Stomach (tissue), 9 donors: ENCODE data around the gene NRG3. TPM values are rescaled to one million over a fixed set of nuclear protein-coding genes. Genes with fewer than 3 reads are reported as not detected.

Source experiments
- DNase-seq, 2 donors: peaks; one replicate each; pipeline versions ENCODE4 v3.0.0 to v3.0.0-alpha.2; 2013 to 2019
- H3K27ac ChIP-seq, 5 donors: fragments of 200-600 bp in 4 of 5; sonication (generic) in 4 of 5; one replicate each; pipeline ENCODE4 v1.5.1; 2013 to 2019; ENCODE audit warnings: mild to moderate bottlenecking in 1 of 5, moderate library complexity in 1 of 5
- H3K27me3 ChIP-seq, 3 donors: fragments of 200-600 bp; sonication (generic); one replicate each; pipeline ENCODE4 v1.5.1; 2017 to 2019; ENCODE audit warnings: mixed run types in 1 of 3
- H3K36me3 ChIP-seq, 4 donors: fragments of 200-600 bp; sonication (generic); 1 replicate in 3 of 4; 2 replicates in 1 of 4; pipeline ENCODE4 v1.5.1; 2016 to 2019
- H3K4me1 ChIP-seq, 4 donors: fragments of 200-600 bp; sonication (generic); one replicate each; pipeline ENCODE4 v1.5.1; 2016 to 2019
- H3K4me3 ChIP-seq, 4 donors: fragments of 200-600 bp; sonication (generic) in 3 of 4; one replicate each; pipeline ENCODE4 v1.5.1; 2016 to 2019; ENCODE audit warnings: mild to moderate bottlenecking in 1 of 4
- H3K9me3 ChIP-seq, 4 donors: fragments of 200-600 bp; sonication (generic); one replicate each; pipeline ENCODE4 v1.5.1; 2016 to 2019
- EP300 ChIP-seq: sonication (generic); formaldehyde crosslinking; IDR thresholded peaks from one replicate; pipeline ENCODE4 v1.6.1; 2017; ENCODE audit warnings: antibody characterized with exemption
- POLR2A ChIP-seq, 4 donors: fragments of 450-650 bp; IDR thresholded peaks; one replicate each; pipeline ENCODE4 v1.6.1; 2016; ENCODE audit warnings: antibody characterized with exemption in 4 of 4, control low read depth in 2 of 4, mild to moderate bottlenecking in 1 of 4, moderate library complexity in 1 of 4
- POLR2AphosphoS5 ChIP-seq, 3 donors: sonication (generic); formaldehyde crosslinking; IDR thresholded peaks; one replicate each; pipeline ENCODE4 v1.6.1; 2016; ENCODE audit warnings: antibody characterized with exemption in 3 of 3
- WGBS, 5 donors: extraction: QIAGEN DNeasy Blood & Tissue Kit in 3 of 5; methylation state at CpG; one replicate each; pipeline versions ENCODE4 v1.1.5 to v1.1.7; 2013 to 2018; 5-methylcytosine and 5-hydroxymethylcytosine counted together
- intact Hi-C: fragments of 100-400 bp; cut with DNase I; formaldehyde crosslinking; loops from one replicate; pipeline ENCODE4 v1.15.1; 2023; ENCODE audit warnings: low total_unique reads
- polyA plus RNA-seq, 3 donors: library from polyadenylated mRNA; stranded (reverse); fragments of 200-250 nt; gene quantifications; one replicate each; pipeline ENCODE4 v1.2.3, GENCODE V29; 2013
- total RNA-seq, 5 donors: library from RNA; depleted of rRNA; stranded (reverse); fragments of >200 nt; gene quantifications; one replicate each; pipeline versions ENCODE4 v1.1.0 to v1.2.3, GENCODE V29; 2014 to 2016
- TF ChIP-seq, protein P1 (sequence below), 7 experiments: fragments of 450-650 bp in 4 of 7; fragments of 200-600 bp in 3 of 7; sonication (generic) in 3 of 7; IDR thresholded peaks; one replicate each; pipeline ENCODE4 v1.5.1; 2016 to 2019; ENCODE audit warnings: antibody characterized with exemption in 7 of 7, control low read depth in 2 of 7, mild to moderate bottlenecking in 1 of 7
- donor health status: healthy with polysubstance abuse.
- donor health status: Bipolar disorder and iron deficiency.
- donor health status: healthy.

The NRG3 gene
- total and polyA plus RNA-seq, 8 donors: 0.08 to 2.5 (median 0.52) TPM; not detected in 4

DNA sequence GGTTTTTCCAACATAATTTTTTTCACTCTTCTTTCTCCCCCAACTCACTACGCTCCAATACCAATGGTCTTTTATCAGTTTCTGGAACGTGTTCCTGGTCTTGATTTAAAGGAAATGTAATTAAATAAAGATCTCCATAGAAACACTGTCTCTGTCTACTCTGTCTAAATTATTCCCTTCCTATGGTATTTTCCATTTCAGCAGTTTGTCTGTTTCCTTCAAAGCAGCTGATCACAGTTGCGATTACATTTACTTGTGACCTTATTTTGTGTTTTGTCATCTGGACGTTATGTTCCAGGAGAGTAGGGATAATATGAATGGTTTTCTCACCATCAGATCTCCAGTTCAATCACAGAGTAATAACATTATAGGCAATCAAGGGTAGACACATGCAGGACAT, 359.2 kb downstream of the NRG3 start:
- no peak for DNase-seq
- Histone ChIP-seq H3K36me3 (no peaks in the 10 kb centered on the region), H3K4me3 (no peak overlapping the region), H3K27ac (no peak overlapping the region), H3K27me3 (no peaks in the 10 kb centered on the region), H3K9me3 (no peaks in the 10 kb centered on the region), H3K4me1 (peaks cover 0 to 5% (median 0%) of the 10 kb centered on the region in 4 donors)
- TF ChIP-seq POLR2A (IDR thresholded peaks at IDR 0.05): no peak
- no peak for TF ChIP-seq EP300
- TF ChIP-seq, protein P1, sequence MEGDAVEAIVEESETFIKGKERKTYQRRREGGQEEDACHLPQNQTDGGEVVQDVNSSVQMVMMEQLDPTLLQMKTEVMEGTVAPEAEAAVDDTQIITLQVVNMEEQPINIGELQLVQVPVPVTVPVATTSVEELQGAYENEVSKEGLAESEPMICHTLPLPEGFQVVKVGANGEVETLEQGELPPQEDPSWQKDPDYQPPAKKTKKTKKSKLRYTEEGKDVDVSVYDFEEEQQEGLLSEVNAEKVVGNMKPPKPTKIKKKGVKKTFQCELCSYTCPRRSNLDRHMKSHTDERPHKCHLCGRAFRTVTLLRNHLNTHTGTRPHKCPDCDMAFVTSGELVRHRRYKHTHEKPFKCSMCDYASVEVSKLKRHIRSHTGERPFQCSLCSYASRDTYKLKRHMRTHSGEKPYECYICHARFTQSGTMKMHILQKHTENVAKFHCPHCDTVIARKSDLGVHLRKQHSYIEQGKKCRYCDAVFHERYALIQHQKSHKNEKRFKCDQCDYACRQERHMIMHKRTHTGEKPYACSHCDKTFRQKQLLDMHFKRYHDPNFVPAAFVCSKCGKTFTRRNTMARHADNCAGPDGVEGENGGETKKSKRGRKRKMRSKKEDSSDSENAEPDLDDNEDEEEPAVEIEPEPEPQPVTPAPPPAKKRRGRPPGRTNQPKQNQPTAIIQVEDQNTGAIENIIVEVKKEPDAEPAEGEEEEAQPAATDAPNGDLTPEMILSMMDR (IDR thresholded peaks at IDR 0.05): no peak
- TF ChIP-seq POLR2AphosphoS5 (IDR thresholded peaks at IDR 0.05): no peak
- intact Hi-C loops: no loop called here
- 71 to 78% (median 76%) methylated on average over 4 of the region's 4 CpGs for WGBS, 5 donors

DNA sequence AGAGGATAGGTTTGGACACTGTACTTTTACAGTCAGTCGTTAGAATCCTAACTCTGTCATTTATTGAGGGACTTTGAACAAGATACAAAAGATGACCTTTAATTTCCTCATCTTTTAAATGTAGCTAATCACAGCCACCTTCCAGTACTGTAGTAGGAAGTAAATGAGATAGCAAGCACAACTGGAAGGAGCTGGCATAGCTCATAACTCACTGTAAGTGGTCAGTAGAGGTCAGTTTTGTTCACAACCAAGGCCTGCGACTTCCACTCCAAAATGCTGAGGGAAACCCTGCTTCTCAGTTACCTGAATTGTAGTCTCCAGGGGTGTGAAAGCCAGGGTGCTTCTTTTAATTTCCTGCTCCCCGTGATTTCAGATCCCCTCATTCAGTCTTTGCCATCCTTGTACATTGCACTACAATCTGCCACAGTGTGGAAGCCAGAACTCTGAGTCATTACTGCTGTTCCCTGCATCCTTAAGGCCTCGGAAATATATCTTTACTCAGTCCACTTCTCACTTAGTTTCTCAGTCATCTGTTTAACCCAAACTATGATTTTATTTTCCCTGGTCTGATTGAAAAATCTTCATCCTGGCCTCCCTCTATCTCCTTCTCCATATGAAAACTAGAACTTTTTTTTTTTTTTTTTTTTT, 361.2 kb downstream of the NRG3 start:
- Histone ChIP-seq H3K27ac (no peak overlapping the region), H3K4me3 (no peak overlapping the region), H3K27me3 (no peaks in the 10 kb centered on the region), H3K9me3 (no peaks in the 10 kb centered on the region), H3K4me1 (peaks cover 0 to 5% (median 0%) of the 10 kb centered on the region in 4 donors), H3K36me3 (no peaks in the 10 kb centered on the region)
- no peak for DNase-seq
- 61 to 80% (median 66%) methylated on average over 4 of the region's 4 CpGs for WGBS, 5 donors
- intact Hi-C loops: no loop called here
- no peak for TF ChIP-seq POLR2A (IDR thresholded peaks at IDR 0.05)
- TF ChIP-seq, protein P1 (IDR thresholded peaks at IDR 0.05): no peak
- TF ChIP-seq POLR2AphosphoS5 (IDR thresholded peaks at IDR 0.05): no peak
- TF ChIP-seq EP300: no peak

DNA sequence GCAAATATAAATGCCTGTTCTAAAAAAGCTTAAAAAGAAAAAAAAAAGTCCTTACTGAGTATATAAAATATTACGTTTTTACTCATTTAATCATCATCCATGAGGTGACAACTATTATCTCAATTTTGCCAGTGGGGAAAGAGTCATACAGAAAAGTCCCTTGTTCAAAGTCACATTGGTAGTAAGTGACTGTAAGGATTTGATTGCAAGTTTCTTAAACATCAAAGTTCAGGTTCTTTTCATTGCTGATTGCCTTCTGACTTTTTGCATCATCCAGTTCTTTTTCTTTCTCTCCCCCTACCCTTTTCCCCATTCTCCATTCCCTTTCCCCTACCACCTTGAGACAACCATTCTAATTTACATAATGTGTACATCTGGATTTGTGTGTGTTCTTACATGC, 363.3 kb downstream of the NRG3 start:
- Histone ChIP-seq H3K27ac (no peak overlapping the region), H3K36me3 (no peaks in the 10 kb centered on the region), H3K4me3 (no peak overlapping the region), H3K9me3 (peaks cover 0 to 4% (median 0%) of the 10 kb centered on the region in 4 donors), H3K27me3 (no peaks in the 10 kb centered on the region), H3K4me1 (peaks cover 0 to 5% (median 0%) of the 10 kb centered on the region in 4 donors)
- WGBS, 5 donors: 58 to 89% (median 69%) methylated on average over 1 of the region's 1 CpG
- intact Hi-C loops: no loop called here
- TF ChIP-seq, protein P1 (IDR thresholded peaks at IDR 0.05): no peak
- TF ChIP-seq POLR2A (IDR thresholded peaks at IDR 0.05) (no peak), POLR2AphosphoS5 (IDR thresholded peaks at IDR 0.05) (no peak)
- no peak for DNase-seq

DNA sequence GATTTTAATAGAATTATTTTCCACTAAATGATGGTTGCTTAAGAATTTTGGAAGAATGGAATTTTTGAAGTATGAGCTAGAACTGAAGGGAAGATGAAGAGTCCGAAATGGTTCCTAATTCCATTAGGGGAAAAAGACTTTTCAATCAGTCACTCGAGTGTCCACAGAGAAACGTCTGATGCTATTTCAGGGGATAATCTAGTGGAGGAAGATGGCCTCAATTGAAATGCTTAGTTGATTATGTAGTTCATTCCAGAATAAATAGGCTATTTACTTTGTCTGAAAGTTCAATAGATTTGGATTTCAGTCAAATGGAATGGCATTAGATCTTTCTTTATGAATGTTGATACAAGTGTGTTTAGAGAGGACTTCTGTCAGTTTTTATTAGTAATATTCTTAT, 365.4 kb downstream of the NRG3 start:
- Histone ChIP-seq H3K4me1 (peaks cover 0 to 5% (median 0%) of the 10 kb centered on the region in 4 donors), H3K4me3 (no peak overlapping the region), H3K9me3 (peaks cover 0 to 6% (median 0%) of the 10 kb centered on the region in 4 donors), H3K27ac (no peak overlapping the region), H3K27me3 (no peaks in the 10 kb centered on the region), H3K36me3 (no peaks in the 10 kb centered on the region)
- 73 to 81% (median 75%) methylated on average over 3 of the region's 3 CpGs for WGBS, 5 donors
- TF ChIP-seq EP300: no peak
- no peak for TF ChIP-seq POLR2A (IDR thresholded peaks at IDR 0.05)
- TF ChIP-seq, protein P1 (IDR thresholded peaks at IDR 0.05): no peak
- no peak for TF ChIP-seq POLR2AphosphoS5 (IDR thresholded peaks at IDR 0.05)
- DNase-seq: no peak
- intact Hi-C loops: no loop called here
